HG02763 (cell line): ENCODE data around the gene AHCYL1.

Experiments used
- ATAC-seq: cut with Tn5 transposase; IDR thresholded peaks from one replicate; pipeline ENCODE4 v1.9.1; 2021; ENCODE audit warnings: mild to moderate bottlenecking, moderate library complexity; ENCODE audit not compliant: unreplicated experiment

Gene AHCYL1

DNA sequence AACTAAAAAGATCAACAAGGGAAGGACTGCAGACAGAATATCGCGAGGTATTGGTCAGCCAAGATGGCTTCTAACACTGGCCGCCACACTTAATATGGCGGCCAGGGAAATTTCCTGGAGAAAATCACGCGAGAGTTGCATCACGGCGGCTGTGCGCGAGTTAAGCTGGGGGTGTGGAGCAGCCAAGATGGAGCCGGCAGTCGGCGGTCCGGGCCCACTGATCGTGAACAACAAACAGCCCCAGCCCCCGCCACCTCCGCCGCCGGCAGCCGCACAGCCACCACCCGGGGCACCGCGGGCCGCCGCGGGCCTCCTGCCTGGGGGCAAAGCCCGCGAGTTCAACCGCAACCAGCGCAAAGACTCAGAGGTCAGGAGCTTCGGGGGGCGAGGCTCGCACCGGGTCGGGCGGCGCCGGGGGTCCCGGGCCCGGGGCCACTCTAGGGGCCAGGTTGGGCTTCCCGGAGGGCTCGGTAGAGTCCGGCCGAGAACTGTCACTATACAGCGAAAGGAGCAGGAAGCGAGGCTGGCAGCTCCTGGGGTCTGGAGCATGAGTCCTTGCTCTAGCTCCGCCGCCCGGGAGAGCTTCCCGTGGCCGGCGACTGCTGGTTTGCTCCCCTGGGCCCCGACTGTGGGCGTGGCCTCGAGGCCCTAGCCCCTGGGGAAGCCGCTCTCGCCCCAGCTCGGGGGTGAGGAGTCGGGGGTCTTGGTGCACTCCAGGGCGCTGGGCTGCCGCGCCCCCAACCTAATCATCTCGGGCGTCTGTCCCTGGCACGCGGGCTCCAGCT lies 50.1 kb downstream of the AHCYL1 start, which contains the start of gene STRIP1:
Gene STRIP1 (plus strand): TSS at position 174 of the 785 bp plus-strand sequence. CDS start 14 bp downstream, at position 188.
- peak; percentile 85 for ATAC-seq

GRCh38 chr1:110035236-110035752 lies 50.7 kb downstream of the AHCYL1 start:
- ATAC-seq = no peak

GRCh38 chr1:110038271-110038670 lies 53.7 kb downstream of the AHCYL1 start:
- ATAC-seq = no peak

DNA sequence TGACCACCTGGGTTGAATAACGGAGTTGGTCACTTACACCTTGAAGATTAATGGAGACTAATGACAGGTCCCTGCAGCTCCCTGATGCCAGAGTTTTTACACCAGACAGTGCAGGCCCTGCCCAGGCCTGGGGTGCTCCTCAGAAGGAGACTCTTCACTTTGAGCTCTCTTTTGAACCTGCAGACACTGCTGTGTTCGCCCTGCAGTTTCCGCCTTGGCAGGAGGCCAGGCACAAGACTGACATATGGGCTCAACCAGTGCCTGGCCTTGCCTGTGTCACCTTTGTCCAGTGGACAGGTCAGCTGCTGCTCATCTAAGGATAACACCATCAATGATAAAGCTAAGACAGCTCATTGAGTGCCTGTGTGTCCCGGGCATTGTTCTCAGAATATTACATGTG lies 55.1 kb downstream of the AHCYL1 start:
- ATAC-seq = no peak

- no peak for ATAC-seq
Measured at GRCh38 chr1:110040548-110040947, 56.0 kb downstream of the AHCYL1 start.

DNA sequence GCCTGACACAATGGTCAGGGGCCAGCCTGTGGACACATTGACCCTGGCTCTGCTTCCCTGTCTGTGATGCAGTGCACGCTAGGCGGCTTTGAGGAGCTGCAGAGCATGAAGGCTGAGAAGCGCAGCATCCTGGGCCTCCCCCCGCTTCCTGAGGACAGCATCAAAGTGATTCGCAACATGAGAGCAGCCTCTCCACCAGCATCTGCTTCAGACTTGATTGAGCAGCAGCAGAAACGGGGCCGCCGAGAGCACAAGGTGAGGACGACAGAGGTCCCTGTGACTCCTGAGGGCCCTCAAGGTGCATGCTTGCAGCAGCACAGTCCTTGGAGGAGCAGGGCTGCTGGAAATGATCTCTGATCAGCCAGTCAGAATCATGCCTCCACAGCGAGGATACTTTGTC lies 58.5 kb downstream of the AHCYL1 start:
- no peak for ATAC-seq

- no peak for ATAC-seq
Measured at GRCh38 chr1:110047463-110047862, 62.9 kb downstream of the AHCYL1 start.

GRCh38 chr1:110048240-110048639 lies 63.7 kb downstream of the AHCYL1 start:
- no peak for ATAC-seq

GRCh38 chr1:110048923-110049601 lies 64.5 kb downstream of the AHCYL1 start:
- no peak for ATAC-seq

GRCh38 chr1:110049801-110050601 lies 65.4 kb downstream of the AHCYL1 start:
- ATAC-seq = no peak

GRCh38 chr1:110050602-110051261 lies 66.2 kb downstream of the AHCYL1 start:
- no peak for ATAC-seq

- ATAC-seq = no peak
Measured at GRCh38 chr1:110051262-110051648, 66.7 kb downstream of the AHCYL1 start.

GRCh38 chr1:110053552-110054428 lies 69.2 kb downstream of the AHCYL1 start:
- ATAC-seq = peak; percentile 56

- ATAC-seq = no peak
Measured at GRCh38 chr1:110055493-110056284, 71.1 kb downstream of the AHCYL1 start.

DNA sequence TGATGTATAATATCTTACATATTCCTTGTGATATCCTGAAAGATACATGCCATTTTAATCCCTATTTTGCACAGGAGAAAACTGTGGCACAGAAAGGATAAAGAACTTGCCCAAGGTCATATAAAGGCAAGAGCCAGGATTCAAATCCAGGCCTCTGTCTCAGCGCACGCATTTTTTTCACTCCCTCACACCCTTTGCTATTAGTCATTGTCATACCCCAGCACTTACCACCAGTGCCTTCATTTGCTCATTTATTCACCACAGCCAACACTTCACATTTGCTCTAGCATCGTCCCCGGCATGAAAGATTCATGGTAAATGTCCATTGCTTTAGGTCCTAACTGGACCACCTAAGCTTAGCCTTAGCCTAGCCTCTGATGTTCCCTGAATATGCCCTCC lies 71.7 kb downstream of the AHCYL1 start:
- ATAC-seq = no peak

DNA sequence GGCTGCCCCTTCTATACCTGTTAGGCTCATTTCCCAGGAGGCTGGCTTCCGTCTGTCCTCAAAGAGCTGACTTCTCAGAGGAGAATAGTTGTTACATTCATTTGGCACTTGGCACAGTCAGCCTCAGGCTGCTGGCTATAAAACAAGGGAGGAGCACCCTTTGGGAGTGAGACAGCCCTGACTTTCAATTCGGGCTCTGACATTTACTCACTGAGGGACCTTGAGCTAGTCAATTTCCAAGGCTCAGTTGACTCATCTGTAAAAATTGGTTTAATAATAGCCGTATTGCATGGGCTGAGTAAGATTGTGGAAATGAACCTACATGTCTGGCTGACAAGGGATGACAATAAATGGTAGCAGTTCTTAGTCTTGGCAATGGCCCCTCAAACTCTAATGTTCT lies 72.2 kb downstream of the AHCYL1 start:
- ATAC-seq = no peak

GRCh38 chr1:110057963-110058518 lies 73.5 kb downstream of the AHCYL1 start:
- no peak for ATAC-seq

DNA sequence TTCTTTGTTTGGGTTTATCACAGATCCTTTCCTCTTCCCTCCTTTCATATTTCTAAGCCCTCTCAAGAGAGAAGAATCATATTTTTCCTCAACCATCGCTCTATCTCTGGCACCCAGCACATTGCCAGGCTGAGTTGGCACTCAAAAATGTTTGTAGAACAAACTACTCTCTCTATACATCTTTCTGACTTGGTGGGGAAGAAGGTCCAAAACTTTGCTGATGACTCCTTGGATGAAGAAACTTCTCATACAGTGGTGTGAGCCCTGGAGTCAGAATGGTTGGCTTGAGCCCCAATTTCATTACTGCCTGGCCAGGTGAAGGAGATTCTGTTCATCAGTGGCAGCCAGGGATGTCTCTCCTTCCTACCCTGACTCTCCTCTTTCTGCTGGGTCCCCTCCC lies 74.0 kb downstream of the AHCYL1 start:
- no peak for ATAC-seq
